Activated naive CD4-positive, alpha-beta T cell treated with Interleukin-2 at 50 U/mL for 16 hours (primary cell): Measurements from ENCODE around the gene KRTAP19-4.
"Not testable (repeated sequence)": the region's sequence is repeated elsewhere in the genome, so short reads cannot be mapped to it uniquely, and the experiment has no call there.

Experiments
- DNase-seq: peaks from one replicate; pipeline ENCODE4 v3.0.0-alpha.2; 2020

Gene KRTAP19-4

GRCh38 chr21:30497065-30497464 is at the start of gene KRTAP19-4:
Gene KRTAP19-4 (minus strand): TSS chr21:30497165. CDS start chr21:30497110, 55 bp downstream.
- no peak for DNase-seq

GRCh38 chr21:30541764-30542163 is 44.8 kb upstream of the KRTAP19-4 start, which contains the start of gene KRTAP19-6:
Gene KRTAP19-6 (minus strand): TSS chr21:30541864. CDS start chr21:30541833, 31 bp downstream.
- DNase-seq, result no peak

- DNase-seq, result no peak
Observed at GRCh38 chr21:30518876-30519275, 21.9 kb upstream of the KRTAP19-4 start.

GRCh38 chr21:30515681-30516080 is 18.7 kb upstream of the KRTAP19-4 start:
- no peak for DNase-seq

- not testable (repeated sequence) for DNase-seq
Observed at GRCh38 chr21:30505621-30506205, 8.7 kb upstream of the KRTAP19-4 start.

- DNase-seq, result no peak
Observed at GRCh38 chr21:30502041-30502440, 5.1 kb upstream of the KRTAP19-4 start, which contains the start of gene KRTAP19-5. Gene KRTAP19-5 (minus strand): TSS chr21:30502141. CDS start chr21:30502090, 51 bp downstream.

- no peak for DNase-seq
Observed at GRCh38 chr21:30491963-30492428, 5.0 kb downstream of the KRTAP19-4 start, which contains the start of gene KRTAP19-3. Gene KRTAP19-3 (minus strand): TSS chr21:30492013. CDS start chr21:30491957, 56 bp downstream.

GRCh38 chr21:30487336-30487735 is 9.6 kb downstream of the KRTAP19-4 start, which contains the start of gene KRTAP19-2:
Gene KRTAP19-2 (minus strand): TSS chr21:30487436. CDS start chr21:30487348, 88 bp downstream.
- no peak for DNase-seq

- DNase-seq, result no peak
Observed at GRCh38 chr21:30486180-30486579, 10.8 kb downstream of the KRTAP19-4 start.

- no peak for DNase-seq
Observed at GRCh38 chr21:30482130-30482529, 14.8 kb downstream of the KRTAP19-4 start.

GRCh38 chr21:30480145-30480544 is 16.8 kb downstream of the KRTAP19-4 start, which contains the start of gene KRTAP19-1:
Gene KRTAP19-1 (minus strand): TSS chr21:30480367. CDS start chr21:30480317, 50 bp downstream.
- DNase-seq, result no peak

GRCh38 chr21:30479259-30479658 is 17.7 kb downstream of the KRTAP19-4 start:
- no peak for DNase-seq

- DNase-seq, result no peak
Observed at GRCh38 chr21:30478004-30478403, 19.0 kb downstream of the KRTAP19-4 start.

GRCh38 chr21:30468900-30469714 is 27.9 kb downstream of the KRTAP19-4 start:
- DNase-seq, result no peak

GRCh38 chr21:30463713-30464112 is 33.3 kb downstream of the KRTAP19-4 start:
- DNase-seq, result no peak

- DNase-seq, result no peak
Observed at GRCh38 chr21:30448514-30448913, 48.5 kb downstream of the KRTAP19-4 start.

GRCh38 chr21:30447056-30447455 is 49.9 kb downstream of the KRTAP19-4 start:
- DNase-seq, result no peak
